DND-41 (cell line): ENCODE results near the gene PURA.

Source experiments
- ATAC-seq: fragments of 200-7000 bp; cut with Tn5 transposase; 3 replicates; pipeline ENCODE4 v1.9.1; 2021; ENCODE audit warnings: low read depth; ENCODE audit not compliant: insufficient read depth
- DNase-seq: peaks from one replicate; pipeline ENCODE4 v3.0.0-alpha.2; 2020
- H2AFZ ChIP-seq: 2 replicates; pipeline ENCODE4 v1.6.0; 2012; ENCODE audit warnings: low read depth, low read length
- H3K27ac ChIP-seq: 2 replicates; pipeline ENCODE4 v1.5.1; 2012; ENCODE audit warnings: low read length, inconsistent platforms
- H3K27me3 ChIP-seq: fragments of 200-600 bp; sonication (generic); 2 replicates; pipeline ENCODE4 v1.6.0; 2012; ENCODE audit warnings: low read length, mild to moderate bottlenecking, inconsistent platforms; ENCODE audit not compliant: insufficient read depth, poor library complexity
- H3K36me3 ChIP-seq: 2 replicates; pipeline ENCODE4 v1.5.1; 2012; ENCODE audit warnings: low read length, inconsistent platforms; ENCODE audit not compliant: insufficient read depth
- H3K4me1 ChIP-seq: 2 replicates; pipeline ENCODE4 v1.5.1; 2012; ENCODE audit warnings: mild to moderate bottlenecking, low read length; ENCODE audit not compliant: insufficient read depth
- H3K4me2 ChIP-seq: 2 replicates; pipeline ENCODE4 v1.6.0; 2012; ENCODE audit warnings: mild to moderate bottlenecking, moderate library complexity, low read length, inconsistent platforms; ENCODE audit not compliant: insufficient read depth
- H3K4me3 ChIP-seq, 2 experiments: fragments of 200-600 bp in 1 of 2; shearing (Covaris generic) in 1 of 2; 2 replicates each; pipeline ENCODE4 v1.5.1; 2012 to 2016; ENCODE audit warnings: inconsistent platforms in 2 of 2, low read length in 2 of 2, mild to moderate bottlenecking in 2 of 2, low read depth in 1 of 2, moderate library complexity in 1 of 2
- H3K79me2 ChIP-seq: 2 replicates; pipeline ENCODE4 v1.6.0; 2012; ENCODE audit warnings: low read length, inconsistent platforms; ENCODE audit not compliant: insufficient read depth
- H3K9ac ChIP-seq: 2 replicates; pipeline ENCODE4 v1.6.0; 2012; ENCODE audit warnings: low read depth, mild to moderate bottlenecking, inconsistent platforms, low read length, moderate library complexity
- H3K9me3 ChIP-seq: 2 replicates; pipeline ENCODE4 v1.5.1; 2012; ENCODE audit warnings: low read length, moderate library complexity, mild to moderate bottlenecking, inconsistent platforms; ENCODE audit not compliant: insufficient read depth, severe bottlenecking
- H4K20me1 ChIP-seq: 2 replicates; pipeline ENCODE4 v1.6.0; 2012; ENCODE audit warnings: low read length; ENCODE audit not compliant: insufficient read depth
- CTCF ChIP-seq: IDR thresholded peaks from 2 replicates; pipeline ENCODE4 v1.5.1; 2012; ENCODE audit warnings: borderline replicate concordance, low read length, moderate library complexity, mild to moderate bottlenecking; ENCODE audit not compliant: poor library complexity, severe bottlenecking; ENCODE audit errors: extremely low read depth
- EZH2 ChIP-seq: IDR thresholded peaks from 3 replicates; pipeline ENCODE4 v1.6.1; 2012; ENCODE audit warnings: borderline replicate concordance, low read depth, mild to moderate bottlenecking, moderate library complexity, low read length, inconsistent platforms; ENCODE audit not compliant: severe bottlenecking

The PURA gene

DNA sequence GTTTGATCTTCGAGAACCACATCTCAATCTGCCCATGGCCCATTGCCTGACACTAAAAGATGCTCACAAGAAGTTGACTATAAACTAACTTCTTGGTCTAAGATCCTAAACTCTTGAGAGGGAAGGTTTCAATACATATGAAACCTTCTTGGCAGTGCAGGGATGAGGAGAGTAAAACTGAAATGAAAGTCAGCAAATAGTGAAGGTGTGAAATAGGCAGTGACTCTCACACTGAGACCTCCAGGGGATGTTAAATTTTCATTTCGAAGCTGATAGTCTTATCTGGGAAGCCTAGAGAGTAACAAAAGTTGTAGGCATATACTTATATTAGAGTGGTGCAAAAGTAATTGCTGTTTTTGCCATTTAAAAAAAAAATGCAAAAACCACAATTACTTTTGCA, 60.1 kb downstream of the PURA start:
- no peak overlapping the region for H3K4me3 ChIP-seq
- ATAC-seq (no peak), DNase-seq (no peak)
- H3K4me1 ChIP-seq, result peaks cover 20% of the 10 kb centered on the region
- TF ChIP-seq EZH2 (no peak), CTCF (no peak)
- no peak overlapping the region for H3K9ac ChIP-seq
- no peak overlapping the region for H3K27ac ChIP-seq
- H3K9me3 ChIP-seq, result no peaks in the 10 kb centered on the region
- H4K20me1 ChIP-seq, result no peaks in the 10 kb centered on the region
- H3K4me2 ChIP-seq, result peak overlapping the region; percentile 96; the same call in 1 of the 2 replicates
- H3K79me2 ChIP-seq, result peaks cover 4% of the 10 kb centered on the region; the same call in 1 of the 2 replicates
- no peak overlapping the region; the same call in 1 of the 2 replicates for H2AFZ ChIP-seq
- no peaks in the 10 kb centered on the region for H3K27me3 ChIP-seq
- no peaks in the 10 kb centered on the region for H3K36me3 ChIP-seq

- H3K36me3 ChIP-seq, result no peaks in the 10 kb centered on the region
- peak within 1 kb of the TSS; percentile 99 for H2AFZ ChIP-seq
- H3K79me2 ChIP-seq, result peaks cover 4% of the 10 kb centered on the region; the same call in 1 of the 2 replicates
- H3K4me3 ChIP-seq, result peak within 1 kb of the TSS; percentile 40 to 68
- peak within 1 kb of the TSS; percentile 68 for H3K9ac ChIP-seq
- H4K20me1 ChIP-seq, result no peaks in the 10 kb centered on the region
- ATAC-seq (peak; percentile 87), DNase-seq (peak; percentile 95)
- no peaks in the 10 kb centered on the region for H3K27me3 ChIP-seq
- TF ChIP-seq CTCF, result no peak
- no peak for TF ChIP-seq EZH2
- no peaks in the 10 kb centered on the region for H3K9me3 ChIP-seq
- peak within 1 kb of the TSS; percentile 96 for H3K4me2 ChIP-seq
- H3K4me1 ChIP-seq, result peaks cover 20% of the 10 kb centered on the region
- H3K27ac ChIP-seq, result peak within 1 kb of the TSS; percentile 70
Observed at GRCh38 chr5:140174465-140175366, 60.8 kb downstream of the PURA start, which contains the start of gene CYSTM1. Gene CYSTM1 (plus strand): TSS chr5:140175188. CDS start chr5:140194466, 19,278 bp downstream.
